HG03460 (cell line): Measurements from ENCODE around the gene PALLD.
A peak's percentile ranks its signal among the peaks of the same experiment; 100 is the strongest.

Experiments used
- ATAC-seq: cut with Tn5 transposase; IDR thresholded peaks from one replicate; pipeline ENCODE4 v1.9.1; 2021; ENCODE audit not compliant: unreplicated experiment

PALLD gene

GRCh38 chr4:168555437-168555836, 58.6 kb downstream of the PALLD start:
- ATAC-seq, result no peak

- ATAC-seq, result no peak
Measured at GRCh38 chr4:168557658-168558057, 60.8 kb downstream of the PALLD start.

- no peak for ATAC-seq
Measured at GRCh38 chr4:168558599-168558998, 61.7 kb downstream of the PALLD start.

- ATAC-seq, result no peak
Measured at GRCh38 chr4:168560184-168561180, 63.6 kb downstream of the PALLD start.

GRCh38 chr4:168562041-168562571, 65.3 kb downstream of the PALLD start:
- no peak for ATAC-seq

GRCh38 chr4:168564023-168564422, 67.2 kb downstream of the PALLD start:
- ATAC-seq, result no peak

GRCh38 chr4:168565130-168565529, 68.3 kb downstream of the PALLD start:
- no peak for ATAC-seq

- no peak for ATAC-seq
Measured at GRCh38 chr4:168566726-168567125, 69.9 kb downstream of the PALLD start.

- no peak for ATAC-seq
Measured at GRCh38 chr4:168569066-168569930, 72.4 kb downstream of the PALLD start.

GRCh38 chr4:168569931-168570276, 73.1 kb downstream of the PALLD start:
- no peak for ATAC-seq

GRCh38 chr4:168570466-168570865, 73.6 kb downstream of the PALLD start:
- ATAC-seq, result no peak

- no peak for ATAC-seq
Measured at GRCh38 chr4:168572002-168572401, 75.2 kb downstream of the PALLD start.

- no peak for ATAC-seq
Measured at GRCh38 chr4:168573870-168574269, 77.0 kb downstream of the PALLD start.

GRCh38 chr4:168574581-168575295, 77.9 kb downstream of the PALLD start:
- ATAC-seq, result no peak

- ATAC-seq, result no peak
Measured at GRCh38 chr4:168575473-168575872, 78.6 kb downstream of the PALLD start.

- no peak for ATAC-seq
Measured at GRCh38 chr4:168577624-168578023, 80.8 kb downstream of the PALLD start.

- ATAC-seq, result no peak
Measured at GRCh38 chr4:168580228-168580627, 83.4 kb downstream of the PALLD start.

- no peak for ATAC-seq
Measured at GRCh38 chr4:168584321-168584771, 87.5 kb downstream of the PALLD start.

GRCh38 chr4:168585168-168586091, 88.6 kb downstream of the PALLD start:
- ATAC-seq, result peak; percentile 89

GRCh38 chr4:168586926-168587325, 90.1 kb downstream of the PALLD start:
- no peak for ATAC-seq
